Measurements from ENCODE around the gene PIK3R5. TPM values are rescaled to one million over a fixed set of nuclear protein-coding genes. Genes with fewer than 3 reads are reported as not detected.

PIK3R5 gene
- total and polyA plus RNA-seq, 2 donors (not counting 3 experiments of a cell fraction or from before 2014, with no cell fraction given), result not detected

DNA sequence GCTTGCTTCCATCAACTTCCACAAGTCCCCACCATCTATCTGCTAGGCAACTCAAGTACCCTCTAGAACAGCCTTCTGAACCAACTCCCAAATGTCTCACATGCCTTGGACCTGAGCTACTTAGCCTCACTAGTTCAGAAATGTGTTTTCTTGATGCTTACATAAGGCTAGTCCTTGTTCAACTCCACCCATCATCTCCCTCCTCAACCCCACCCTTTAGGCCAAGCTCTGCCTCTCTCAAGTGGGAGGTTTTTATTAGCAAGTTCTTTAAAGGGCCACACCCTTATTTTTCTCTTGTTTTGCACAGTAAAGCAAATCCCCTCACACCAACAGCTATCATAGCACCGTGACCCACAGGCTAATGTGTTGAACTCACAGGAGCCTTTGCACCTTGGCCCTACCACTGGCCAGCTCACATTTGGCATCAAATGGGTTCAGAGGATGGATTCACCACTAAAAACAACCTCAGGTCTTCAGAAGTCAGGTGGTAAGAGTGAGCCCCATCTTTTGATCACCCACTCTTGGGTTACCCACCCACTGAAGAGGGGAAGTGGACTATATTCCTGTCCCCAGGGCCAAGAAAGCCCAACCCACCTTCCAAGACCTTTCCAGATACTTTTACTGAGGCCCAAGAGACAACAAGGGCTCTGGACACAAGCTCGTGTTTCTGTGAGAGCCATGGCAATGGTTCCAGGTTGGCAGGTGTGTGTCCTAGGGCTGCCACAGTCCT, 12.2 kb downstream of the PIK3R5 start:
- Histone ChIP-seq H3K4me2 (ENCODE audit: insufficient read depth, low read length) (no peak overlapping the region), H3K9me3 (replicated peaks; ENCODE audit: control insufficient read depth, insufficient read depth, low read length) (no peaks in the 10 kb centered on the region), H3K27ac (ENCODE audit: insufficient read depth, low read depth, low read length) (no peak overlapping the region), H3K9ac (replicated peaks; ENCODE audit: extremely low read depth, insufficient read depth, low read length) (no peak overlapping the region), H3K4me1 (ENCODE audit: control insufficient read depth, extremely low read depth, insufficient read depth, low read length) (no peaks in the 10 kb centered on the region), H3K27me3 (ENCODE audit: control insufficient read depth in 2 of 2, insufficient read depth in 2 of 2, low read length in 2 of 2) (no peaks in the 10 kb centered on the region), H3K36me3 (ENCODE audit: control insufficient read depth in 2 of 2, extremely low read depth in 1 of 2, insufficient read depth in 2 of 2, low read length in 2 of 2) (no peaks in the 10 kb centered on the region), H3K4me3 (replicated peaks in 1 of 3; ENCODE audit: insufficient read depth in 1 of 3, low read depth in 1 of 3, low read length in 3 of 3) (no peak overlapping the region), H3K79me2 (ENCODE audit: control insufficient read depth, insufficient read depth, low read length) (no peaks in the 10 kb centered on the region), H2AFZ (ENCODE audit: low read depth, low read length) (no peak overlapping the region), H3K9me1 (replicated peaks; ENCODE audit: control insufficient read depth, extremely low read depth, insufficient read depth, low read length) (no peaks in the 10 kb centered on the region), H4K20me1 (replicated peaks; ENCODE audit: control insufficient read depth, extremely low read depth, insufficient read depth, low read length) (no peaks in the 10 kb centered on the region)
- FAIRE-seq (no peak), DNase-seq (ENCODE audit: low read depth, low spot score) (no peak)
- dilution Hi-C loops (cut with MboI; ENCODE audit: extremely low pct_ligation_motif_present, low sequenced_read_pairs) (no loop called here), intact Hi-C loops (cut with micrococcal nuclease) (no loop called here)
- CTCF ChIA-PET, result no interaction called here
- POLR2A ChIA-PET, result no interaction called here
- no peak for TF ChIP-seq EZH2 (IDR thresholded peaks at IDR 0.05; ENCODE audit: borderline replicate concordance, low read depth, low read length, severe bottlenecking)
- no peak for TF ChIP-seq POLR2AphosphoS5 (IDR thresholded peaks at IDR 0.05; ENCODE audit: insufficient read depth, low read depth, low read length)
- TF ChIP-seq JUN (IDR thresholded peaks at IDR 0.05; ENCODE audit: borderline replicate concordance, insufficient read depth, insufficient read length, low read depth), result no peak
- TF ChIP-seq FOS (IDR thresholded peaks at IDR 0.05; ENCODE audit: borderline replicate concordance, insufficient read depth, low read length), result no peak
- TF ChIP-seq, protein P1, sequence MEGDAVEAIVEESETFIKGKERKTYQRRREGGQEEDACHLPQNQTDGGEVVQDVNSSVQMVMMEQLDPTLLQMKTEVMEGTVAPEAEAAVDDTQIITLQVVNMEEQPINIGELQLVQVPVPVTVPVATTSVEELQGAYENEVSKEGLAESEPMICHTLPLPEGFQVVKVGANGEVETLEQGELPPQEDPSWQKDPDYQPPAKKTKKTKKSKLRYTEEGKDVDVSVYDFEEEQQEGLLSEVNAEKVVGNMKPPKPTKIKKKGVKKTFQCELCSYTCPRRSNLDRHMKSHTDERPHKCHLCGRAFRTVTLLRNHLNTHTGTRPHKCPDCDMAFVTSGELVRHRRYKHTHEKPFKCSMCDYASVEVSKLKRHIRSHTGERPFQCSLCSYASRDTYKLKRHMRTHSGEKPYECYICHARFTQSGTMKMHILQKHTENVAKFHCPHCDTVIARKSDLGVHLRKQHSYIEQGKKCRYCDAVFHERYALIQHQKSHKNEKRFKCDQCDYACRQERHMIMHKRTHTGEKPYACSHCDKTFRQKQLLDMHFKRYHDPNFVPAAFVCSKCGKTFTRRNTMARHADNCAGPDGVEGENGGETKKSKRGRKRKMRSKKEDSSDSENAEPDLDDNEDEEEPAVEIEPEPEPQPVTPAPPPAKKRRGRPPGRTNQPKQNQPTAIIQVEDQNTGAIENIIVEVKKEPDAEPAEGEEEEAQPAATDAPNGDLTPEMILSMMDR (IDR thresholded peaks at IDR 0.05; ENCODE audit: extremely low read depth in 1 of 2, insufficient read depth in 1 of 2, low read depth in 1 of 2, low read length in 2 of 2), result no peak
- no peak for TF ChIP-seq MYC (IDR thresholded peaks at IDR 0.05; ENCODE audit: low read depth, low read length)
- no peak for TF ChIP-seq GATA2 (IDR thresholded peaks at IDR 0.05; ENCODE audit: insufficient read depth, insufficient read length, low read depth, low read length)
- no peak for TF ChIP-seq POLR2A (IDR thresholded peaks at IDR 0.05; ENCODE audit: low read depth, low read length)
- TF ChIP-seq, protein P2, sequence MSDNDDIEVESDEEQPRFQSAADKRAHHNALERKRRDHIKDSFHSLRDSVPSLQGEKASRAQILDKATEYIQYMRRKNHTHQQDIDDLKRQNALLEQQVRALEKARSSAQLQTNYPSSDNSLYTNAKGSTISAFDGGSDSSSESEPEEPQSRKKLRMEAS (IDR thresholded peaks at IDR 0.05; ENCODE audit: insufficient read depth, insufficient read length), result no peak
- no TSS peak for BruUV-seq (replicated peaks)

All from endothelial cell of umbilical vein (primary cell).